T-helper 2 cell (primary cell): Measurements from ENCODE around the gene HPD.
A peak's percentile ranks its signal among the peaks of the same experiment; 100 is the strongest.

Experiments
- DNase-seq, 5 experiments: peaks; one replicate each; pipeline versions ENCODE4 v3.0.0 to v3.0.0-alpha.2; 2012 to 2022

Gene HPD

DNA sequence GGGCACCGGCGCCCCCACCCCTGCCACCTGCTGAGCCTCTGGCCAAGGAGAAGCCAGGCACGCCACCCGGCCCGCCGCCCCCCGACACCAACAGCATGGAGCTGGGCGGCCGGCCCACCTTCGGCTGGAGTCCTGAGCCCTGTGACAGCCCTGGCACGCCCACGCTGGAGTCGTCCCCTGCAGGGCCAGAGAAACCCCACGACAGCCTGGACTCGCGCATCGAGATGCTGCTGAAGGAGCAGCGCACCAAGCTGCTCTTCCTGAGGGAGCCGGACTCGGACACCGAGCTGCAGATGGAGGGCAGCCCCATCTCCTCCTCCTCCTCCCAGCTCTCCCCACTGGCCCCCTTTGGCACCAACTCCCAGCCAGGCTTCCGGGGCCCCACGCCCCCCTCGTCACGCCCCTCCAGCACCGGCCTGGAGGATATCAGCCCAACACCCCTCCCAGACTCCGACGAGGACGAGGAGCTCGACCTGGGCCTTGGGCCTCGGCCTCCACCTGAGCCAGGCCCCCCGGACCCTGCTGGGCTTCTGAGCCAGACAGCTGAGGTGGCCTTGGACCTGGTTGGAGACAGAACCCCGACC, 48.3 kb downstream of the HPD start:
- DNase-seq = no peak

DNA sequence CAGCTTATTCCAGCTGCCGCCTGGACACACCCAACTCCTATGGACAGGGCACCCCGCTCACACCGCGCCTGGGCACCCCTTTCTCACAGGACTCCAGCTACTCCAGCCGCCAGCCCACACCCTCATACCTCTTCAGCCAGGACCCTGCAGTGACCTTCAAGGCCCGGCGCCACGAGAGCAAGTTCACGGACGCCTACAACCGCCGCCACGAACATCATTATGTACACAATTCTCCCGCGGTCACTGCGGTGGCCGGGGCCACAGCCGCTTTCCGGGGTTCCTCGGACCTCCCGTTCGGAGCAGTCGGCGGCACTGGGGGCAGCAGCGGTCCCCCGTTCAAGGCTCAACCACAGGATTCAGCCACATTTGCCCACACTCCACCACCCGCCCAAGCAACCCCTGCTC, 48.9 kb downstream of the HPD start:
- no peak for DNase-seq

DNA sequence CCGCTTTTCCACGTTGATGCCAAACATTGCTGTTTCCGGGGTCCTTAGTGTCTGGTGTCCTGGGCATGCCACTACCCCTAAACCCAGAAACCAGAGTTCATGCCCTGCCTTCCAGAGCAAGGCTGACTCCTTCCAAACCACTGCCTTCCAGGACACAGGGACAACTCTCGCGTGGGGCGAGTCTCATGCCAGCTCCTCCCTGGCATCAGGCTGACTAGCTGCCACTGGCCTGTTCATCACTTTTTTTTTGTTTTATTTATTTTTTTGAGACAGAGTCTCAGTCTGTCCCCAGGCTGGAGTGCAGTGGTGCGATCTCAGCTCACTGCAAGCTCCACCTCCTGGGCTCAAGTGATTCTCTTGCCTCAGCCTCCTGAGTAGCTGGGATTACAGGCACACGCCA, 50.0 kb downstream of the HPD start:
- no peak for DNase-seq

DNA sequence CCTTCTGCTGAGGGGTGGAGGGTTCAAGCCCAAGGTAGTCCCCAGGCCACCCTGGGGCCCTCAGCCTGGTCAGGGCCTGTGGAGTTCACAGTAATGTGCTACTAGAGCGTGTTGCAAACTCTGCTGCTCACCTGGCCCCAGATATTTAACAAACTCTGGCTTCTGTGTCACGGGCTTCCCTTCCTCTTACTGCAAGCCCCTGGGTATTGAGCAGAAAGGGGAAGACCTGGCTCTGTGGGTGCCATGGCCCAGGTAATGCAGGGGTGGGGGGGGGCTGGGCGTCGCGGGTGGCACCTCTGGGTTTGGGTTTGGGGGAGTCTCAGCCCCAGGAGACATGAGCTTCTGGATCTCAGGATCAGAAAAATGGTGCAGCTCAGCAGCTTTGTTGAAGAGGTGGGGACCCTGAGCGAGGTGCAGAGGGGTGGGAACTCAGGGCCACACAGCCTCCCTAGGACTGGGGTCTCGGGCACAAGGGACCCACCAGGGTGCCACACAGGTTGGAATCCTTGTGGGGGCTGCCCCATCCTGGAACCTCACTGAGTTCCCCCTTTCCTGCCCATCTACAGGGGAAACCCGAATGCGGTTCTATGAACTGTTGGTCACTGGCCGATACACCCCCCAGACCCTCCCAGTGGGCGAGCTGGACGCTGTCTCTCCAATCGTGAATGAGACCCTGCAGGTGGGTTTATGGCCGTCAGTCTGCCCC, 50.9 kb downstream of the HPD start:
- no peak for DNase-seq

DNA sequence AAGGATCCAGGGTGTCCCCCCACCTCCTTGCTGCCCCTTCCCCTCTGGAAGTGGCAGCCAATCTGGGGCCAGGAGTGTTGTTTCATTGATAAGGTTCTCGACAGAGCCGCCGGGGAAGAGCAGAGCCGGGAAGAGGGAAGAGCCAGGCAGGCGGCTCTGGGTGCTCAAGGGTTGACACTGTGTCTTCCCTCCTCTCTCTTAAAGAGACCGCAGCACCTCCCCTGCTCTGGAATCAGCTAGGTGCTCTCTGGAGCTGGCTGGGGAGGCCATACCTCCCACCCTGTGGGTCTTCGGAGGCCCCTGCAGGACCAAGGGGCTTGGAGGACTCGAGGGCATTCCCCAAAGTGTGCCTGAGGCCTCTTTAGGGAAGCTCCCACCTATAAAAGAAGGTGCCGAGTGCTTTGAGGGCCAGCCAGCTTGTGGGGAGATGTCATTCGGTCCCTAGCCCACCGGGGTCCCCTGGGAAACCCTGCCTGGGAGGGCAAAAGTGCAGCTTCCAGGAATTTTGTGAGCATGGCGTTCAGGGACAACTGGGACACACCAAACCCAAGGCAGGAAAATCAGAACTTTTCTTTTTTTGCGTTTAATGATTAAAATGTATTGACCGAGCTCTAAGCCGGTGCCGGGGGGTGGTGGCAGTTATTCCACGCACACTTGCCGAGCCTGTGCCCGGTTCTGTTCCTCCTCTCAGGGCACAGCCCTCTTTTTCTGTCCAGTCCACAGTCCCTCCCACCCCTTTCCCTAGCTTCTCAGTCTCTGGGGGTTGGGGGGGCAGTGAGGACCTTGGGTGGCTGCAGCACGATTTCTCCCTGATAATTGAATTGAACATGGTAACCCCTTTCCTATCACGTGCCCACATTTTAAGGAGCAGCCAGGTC, 51.9 kb downstream of the HPD start:
- no peak for DNase-seq

DNA sequence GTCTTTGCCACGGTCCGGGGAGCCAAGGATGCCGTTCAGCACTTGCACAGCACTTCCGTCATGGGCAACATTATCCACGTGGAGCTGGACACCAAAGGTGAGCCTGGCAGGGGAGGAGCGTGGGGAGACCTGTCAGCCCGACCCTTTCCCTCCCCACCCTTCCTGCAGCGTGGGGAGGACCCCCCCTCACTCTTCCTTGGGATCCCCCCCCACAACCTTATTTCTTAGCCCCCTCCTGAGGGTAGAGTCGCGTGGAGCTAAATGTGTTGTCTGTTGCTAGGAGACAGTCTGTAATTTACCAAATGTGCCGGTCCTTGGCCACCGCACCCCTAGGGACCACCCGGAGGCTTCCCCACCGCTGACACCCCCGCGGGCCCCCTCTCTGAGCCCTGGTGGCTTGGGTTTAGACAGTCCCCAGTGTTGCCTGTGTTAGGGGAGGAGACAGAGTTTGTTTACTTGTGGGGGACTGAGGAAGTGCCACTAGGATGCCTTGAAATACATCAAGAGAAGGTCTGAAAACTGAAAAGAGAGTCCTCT, 52.6 kb downstream of the HPD start:
- DNase-seq = peak in 1 of 5 experiments; percentile 34

DNA sequence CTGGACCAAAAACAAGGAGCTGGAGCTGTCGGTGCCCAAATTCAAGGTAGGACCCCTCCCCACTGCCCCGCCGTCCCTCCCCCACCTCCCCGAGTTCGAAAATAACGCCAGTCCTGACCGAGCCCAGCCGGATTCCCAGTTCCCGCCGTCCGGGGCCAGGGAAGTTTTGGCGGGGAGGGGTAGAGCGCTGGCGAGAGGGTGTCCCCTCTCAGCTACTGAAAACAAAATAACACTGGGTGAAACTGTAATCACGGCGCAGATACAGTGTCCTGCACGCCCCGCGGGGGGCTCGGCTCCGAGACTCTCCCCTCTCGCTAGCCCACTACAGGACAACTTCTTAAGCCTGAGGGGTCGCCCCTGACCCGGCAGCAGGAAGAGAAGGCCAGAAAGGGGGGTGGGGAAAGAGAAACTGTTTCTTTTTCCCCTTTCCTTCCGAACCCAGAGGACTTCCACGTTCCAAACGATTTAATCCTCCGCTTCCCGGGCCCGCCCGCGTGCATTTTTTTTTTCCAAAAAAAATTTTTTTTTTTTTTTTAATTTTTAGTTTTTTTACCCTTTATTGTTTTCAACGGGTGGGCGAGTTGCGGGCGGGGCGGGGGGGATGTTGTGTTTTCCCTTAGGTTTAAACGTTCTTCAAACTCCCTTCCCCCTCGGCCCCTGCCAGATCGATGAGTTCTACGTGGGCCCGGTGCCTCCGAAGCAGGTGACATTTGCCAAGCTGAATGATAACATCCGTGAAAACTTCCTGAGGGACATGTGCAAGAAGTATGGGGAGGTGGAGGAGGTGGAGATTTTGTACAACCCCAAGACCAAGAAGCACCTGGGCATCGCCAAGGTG, 53.3 kb downstream of the HPD start:
- DNase-seq = peak in 1 of 5 experiments; percentile 37

DNA sequence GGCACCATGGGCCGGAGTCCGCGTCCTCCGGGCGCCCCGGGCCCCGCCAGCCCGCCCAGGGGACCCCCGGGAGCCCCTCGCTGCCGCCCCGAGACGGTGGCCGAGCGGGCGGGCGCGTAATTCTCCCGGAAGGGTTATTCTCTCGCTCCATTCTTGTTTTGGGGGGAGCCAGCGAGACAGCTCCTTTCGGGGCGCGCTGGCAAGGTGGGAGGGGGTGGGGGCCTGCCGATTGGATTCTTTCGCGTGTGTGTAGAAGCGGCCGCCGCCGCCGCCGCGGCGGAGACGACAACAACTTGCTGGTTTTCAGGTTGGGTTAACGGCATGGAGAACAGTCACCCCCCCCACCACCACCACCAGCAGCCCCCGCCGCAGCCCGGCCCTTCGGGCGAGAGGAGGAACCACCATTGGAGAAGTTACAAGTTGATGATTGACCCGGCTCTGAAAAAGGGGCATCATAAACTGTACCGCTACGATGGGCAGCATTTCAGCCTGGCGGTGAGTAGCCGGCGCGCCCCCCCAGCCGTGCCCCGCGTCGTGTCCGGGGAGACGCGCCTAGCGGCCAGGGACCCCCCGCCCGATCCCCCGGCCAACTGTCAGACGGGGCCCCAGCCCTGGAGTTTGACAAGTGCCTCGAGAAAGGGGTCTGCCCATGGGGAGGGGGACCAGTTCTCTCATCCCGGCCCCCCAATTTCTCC, 54.1 kb downstream of the HPD start:
- peak in 3 of 5 experiments; percentile 61 to 80 (median 61) for DNase-seq

DNA sequence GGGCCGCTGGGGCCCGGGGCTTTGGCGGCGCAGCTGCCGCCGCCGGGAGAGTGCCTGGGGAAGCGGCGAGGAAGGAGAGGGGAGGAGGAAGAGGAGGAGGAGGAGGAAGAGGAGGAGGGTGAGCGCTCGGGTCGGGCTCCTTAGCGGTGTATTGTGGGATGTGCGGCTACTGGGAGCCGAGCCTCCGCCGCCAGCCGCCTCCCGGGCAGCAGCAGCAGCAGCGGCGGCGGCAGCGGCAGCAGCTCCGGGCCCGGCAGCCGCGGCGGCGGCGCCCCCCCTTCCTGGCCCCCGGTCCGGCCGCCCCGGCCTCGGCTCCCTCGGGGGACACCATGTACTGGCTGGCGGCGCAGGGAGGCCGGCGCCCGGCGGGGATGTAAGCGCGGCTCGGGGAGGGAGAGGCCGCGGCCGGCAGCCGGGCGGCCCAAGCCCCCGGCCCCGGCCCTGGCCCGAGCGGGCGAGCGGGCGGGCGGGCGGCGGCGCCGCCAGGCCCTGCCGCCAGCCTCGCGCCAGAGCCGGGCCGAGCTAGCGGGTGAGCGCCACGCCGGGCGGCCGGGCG, 54.7 kb downstream of the HPD start, which contains the start of gene SETD1B:
Gene SETD1B (plus strand): TSS at position 149 of the 556 bp plus-strand sequence. CDS start 729 bp downstream, outside the sequence.
- DNase-seq = peak in 2 of 5 experiments; percentile 34 to 79

DNA sequence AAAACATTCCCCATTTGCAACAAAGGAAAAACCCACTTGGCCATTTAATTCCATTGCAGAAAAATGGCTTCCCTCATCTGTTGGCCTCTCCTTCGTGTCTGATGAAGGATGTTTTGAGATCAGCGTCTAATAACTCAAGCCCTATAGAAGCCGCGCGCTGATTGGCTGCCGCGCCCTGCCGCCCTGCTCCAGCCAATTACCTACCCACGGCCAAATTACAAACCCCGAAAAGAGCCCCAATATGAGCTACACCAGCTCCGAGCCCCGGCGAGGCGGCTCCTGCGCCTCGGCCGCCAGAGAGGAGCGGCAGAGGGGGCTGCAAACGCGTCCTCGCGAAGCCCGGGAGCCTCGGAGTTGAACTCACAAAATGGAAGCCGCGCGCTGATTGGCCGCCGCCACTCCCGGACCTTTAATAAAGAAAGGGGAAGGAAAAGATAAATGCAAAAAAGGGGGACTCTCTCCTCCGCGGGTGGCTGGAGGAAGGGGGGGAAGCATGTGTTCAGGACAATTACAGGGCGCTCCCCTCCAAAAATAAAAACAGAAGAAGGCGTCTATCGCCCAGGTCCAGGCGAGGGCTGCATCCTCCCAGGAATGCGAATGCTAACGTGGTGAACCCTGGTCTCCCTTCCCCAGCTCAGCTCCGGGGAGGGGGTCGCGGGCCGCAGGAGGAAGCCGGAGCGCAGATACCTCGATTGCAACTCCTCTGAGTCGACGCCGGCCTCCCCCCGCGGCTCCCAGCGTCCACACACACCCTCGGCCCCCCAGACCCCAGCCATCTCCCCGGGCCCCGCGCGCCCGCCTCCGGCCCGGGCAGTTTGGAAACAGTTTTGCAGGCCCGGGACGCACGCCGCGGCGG, 55.6 kb downstream of the HPD start:
- DNase-seq = peak; percentile 73 to 97 (median 82)

DNA sequence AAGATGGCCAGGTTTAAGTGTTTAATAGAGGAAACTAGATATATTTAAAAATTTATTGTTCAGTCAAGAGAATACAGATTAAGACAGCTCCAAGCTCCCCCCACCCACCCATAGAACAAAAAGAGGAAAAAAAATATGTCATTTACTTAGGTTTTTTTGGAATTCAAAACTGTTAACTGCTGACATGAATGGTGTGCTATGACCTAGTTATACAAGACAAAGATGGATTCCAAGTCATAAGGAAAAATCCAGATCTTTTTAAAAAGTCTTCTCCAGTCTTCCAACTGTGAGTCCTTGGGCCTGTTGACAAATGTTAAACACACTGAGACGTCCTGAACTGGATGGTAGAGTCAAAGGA, 56.2 kb downstream of the HPD start:
- no peak for DNase-seq

DNA sequence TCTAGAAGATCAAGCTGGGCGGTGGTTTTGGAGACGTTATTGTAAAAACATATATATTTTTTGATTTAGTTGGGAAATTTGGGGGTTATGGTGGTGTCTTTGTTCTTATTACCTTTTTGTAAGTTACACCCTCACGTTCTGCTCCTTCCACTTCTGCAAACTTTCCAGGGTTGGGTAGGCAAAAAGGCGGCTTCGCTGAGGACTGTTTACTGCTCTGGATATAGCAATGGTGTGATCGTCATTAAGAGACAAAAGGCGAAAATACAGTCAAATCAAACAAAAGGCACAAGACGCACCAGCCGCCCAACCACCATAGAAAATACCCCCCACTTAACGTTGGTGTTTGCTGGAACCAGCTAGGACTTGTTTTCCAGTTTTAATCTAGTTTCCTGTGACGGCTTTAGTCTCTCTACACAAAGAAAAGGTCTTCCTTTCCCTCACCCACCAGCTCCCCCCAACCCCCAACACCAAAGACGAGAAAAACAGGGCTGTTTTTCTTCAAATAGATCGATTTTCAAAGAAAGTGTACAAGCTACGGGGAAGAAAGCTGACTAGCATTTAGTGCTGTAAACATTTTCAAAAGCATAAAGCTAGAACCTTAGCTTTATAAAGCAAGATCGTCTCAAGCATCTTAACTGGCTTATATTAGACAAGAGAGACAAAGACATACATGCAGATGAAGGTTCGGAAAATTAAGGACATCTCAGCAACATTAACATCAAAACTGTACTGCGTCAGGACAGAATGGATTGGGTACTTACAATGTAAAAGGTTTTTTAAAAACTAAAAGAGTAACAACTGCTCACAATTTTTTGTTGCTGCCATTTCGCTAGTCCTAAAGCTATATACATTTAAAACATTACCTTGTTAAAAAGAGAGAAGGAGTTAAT, 56.8 kb downstream of the HPD start:
- DNase-seq = peak in 2 of 5 experiments; percentile 30 to 87

DNA sequence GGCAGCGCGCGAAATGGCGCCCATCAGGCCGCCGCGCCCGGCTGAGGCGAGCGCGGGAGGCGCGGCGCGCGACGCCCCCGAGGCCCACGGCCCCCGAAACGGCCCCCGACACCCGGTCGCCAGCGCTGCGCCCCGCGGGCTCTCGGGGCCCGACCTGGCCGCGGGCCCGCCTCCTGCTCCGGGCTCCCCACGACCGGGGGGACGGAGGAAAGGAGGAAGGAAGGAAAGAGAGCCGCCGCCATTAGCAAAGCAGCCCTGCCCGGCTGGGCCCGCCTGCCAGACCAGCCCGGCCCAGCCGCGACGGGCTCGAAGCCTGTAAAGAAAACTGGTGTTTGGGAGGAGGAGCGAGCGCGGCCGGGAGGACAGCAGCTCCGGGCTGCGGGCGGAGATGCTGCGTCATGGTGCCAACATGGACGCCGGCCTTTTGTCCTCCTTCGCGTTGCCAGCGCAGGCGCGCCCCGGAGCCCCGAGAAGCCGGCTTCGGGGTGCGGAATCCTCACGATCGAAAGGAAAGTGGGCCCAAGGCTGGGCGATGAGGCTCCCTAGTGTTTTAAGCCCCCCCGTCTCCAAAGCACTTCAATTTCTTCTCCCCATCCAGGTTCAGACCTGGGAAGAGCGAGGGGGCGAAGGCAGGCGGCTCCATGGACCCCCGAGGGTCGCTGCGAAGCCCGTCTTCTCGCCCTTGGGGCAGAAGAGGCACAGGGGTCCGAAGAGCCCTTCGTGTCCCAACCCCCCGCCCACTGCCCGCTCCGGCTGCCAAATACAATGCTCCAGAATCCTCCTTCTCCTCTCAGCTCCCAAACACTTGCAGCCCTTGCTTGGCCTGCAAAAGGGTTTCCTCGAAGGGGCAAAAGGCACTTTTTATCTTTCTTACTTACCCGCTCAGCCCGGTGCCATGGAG, 57.7 kb downstream of the HPD start:
- peak; percentile 40 to 87 (median 62) for DNase-seq

DNA sequence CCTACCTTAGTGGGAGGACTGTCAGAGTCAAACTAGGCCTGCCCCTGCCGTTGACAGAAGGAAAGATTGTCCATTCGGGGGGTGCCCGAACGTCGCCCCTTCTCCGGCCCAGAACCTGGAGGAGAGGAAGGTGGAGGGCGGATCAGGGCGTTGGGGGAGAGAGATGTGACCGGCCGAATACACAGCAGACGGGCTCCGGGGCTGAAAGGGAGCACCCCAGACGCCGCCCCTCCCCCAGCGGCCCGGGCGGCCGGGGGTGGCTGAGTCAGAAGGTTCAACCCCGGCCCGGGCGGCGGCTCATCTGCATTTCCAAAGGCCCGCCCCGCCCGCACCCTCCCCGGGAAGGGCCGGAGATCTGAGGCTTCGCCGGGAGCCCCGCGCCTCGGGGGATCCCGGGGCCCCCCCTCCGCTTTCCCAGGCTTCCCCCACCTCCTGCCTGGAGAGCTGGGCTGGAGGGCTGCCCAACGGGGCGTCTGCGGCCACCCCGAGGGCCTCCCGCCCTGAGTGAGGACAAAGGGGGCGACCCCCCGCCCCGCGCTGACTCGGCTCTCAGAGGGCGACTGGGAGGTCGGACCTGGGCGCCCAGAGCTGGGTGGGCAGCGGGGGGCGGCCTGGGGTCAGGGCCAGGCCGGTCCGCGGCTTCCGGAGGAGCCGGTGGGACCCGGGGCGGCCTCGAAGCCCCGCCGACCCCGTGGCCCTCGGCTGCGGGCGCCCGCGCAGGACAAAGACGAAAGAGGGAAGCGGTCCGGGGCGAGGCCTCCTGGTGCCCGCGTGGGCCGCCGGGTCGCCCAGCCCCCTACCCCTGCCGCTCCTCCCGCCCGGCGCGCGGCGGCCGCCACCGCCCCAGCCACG, 58.6 kb downstream of the HPD start:
- DNase-seq = peak; percentile 46 to 88 (median 62)

DNA sequence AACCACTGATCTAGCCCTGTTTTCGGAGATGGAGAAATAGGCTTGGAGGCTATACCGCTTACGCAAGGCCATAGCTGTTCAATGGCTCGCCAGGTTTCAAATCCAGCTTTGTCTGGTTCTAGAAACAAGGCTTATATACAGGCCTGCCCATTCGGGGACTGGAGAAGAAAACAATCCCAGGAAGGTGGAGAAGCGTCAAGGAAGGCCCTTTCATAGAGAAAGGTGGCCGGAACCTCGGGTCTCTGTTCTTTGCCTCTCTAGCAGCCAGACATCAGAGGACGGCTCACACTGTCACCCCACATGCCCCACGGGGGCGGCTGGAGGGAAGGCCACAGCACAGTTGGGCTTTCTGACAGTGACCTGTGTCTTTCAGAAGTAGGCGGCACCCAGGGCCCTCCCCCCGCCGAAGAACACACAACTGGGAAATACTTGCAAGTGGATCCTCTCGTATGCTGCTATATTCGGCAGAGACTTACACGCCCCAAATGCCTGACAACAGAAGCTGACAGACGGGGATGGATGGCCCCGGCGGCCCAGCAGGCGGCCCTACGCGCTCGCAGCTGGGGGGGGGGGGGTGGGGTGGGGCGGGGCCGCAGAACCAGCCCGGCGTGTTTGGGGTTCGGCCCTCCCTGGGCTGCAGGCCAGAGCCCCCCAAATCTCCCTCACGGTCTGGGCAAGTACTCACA, 59.4 kb downstream of the HPD start:
- peak in 3 of 5 experiments; percentile 45 to 88 (median 64) for DNase-seq

DNA sequence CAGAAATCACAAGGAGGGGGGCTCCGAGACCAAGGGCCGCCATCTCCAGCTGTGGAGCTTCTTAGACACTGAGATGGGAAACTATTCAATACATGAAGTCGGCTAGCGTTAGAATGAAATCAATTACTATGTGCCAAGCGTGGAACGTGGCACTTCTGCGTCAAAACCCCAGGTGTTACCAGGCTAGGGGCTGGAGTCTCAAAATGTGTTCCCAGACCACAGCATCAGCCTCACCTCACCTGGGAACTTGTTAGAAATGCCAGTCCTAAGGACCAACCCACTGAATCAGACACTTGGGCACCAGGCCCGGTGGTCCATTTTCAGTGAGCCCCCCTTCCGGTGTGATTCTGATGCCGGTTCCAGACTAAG, 59.9 kb downstream of the HPD start:
- no peak for DNase-seq
